SK-N-SH treated with all-trans-retinoic acid at 6 μM for 48 hours (cell line): ENCODE results near the gene DNAJC30.

Source experiments
- ATAC-seq: fragments of 200-7000 bp; cut with Tn5 transposase; 3 replicates; pipeline ENCODE4 v1.9.1; 2020; ENCODE audit warnings: mild to moderate bottlenecking, moderate library complexity
- ARNTL ChIP-seq: fragments of 450-650 bp; formaldehyde crosslinking; IDR thresholded peaks from 2 replicates; pipeline ENCODE4 v1.5.0; 2020; ENCODE audit warnings: low read depth, mild to moderate bottlenecking, moderate library complexity, borderline replicate concordance
- BACH2 ChIP-seq: fragments of 250-450 bp; sonication (Bioruptor Pico); IDR thresholded peaks from 2 replicates; pipeline ENCODE4 v1.9.0; 2021; ENCODE audit warnings: mild to moderate bottlenecking, borderline replicate concordance
- CREB5 ChIP-seq: fragments of 250-450 bp; sonication (Bioruptor Pico); IDR thresholded peaks from 2 replicates; pipeline ENCODE4 v1.5.1; 2020; ENCODE audit warnings: low read depth, mild to moderate bottlenecking, moderate library complexity
- CSDC2 ChIP-seq: fragments of 250-450 bp; sonication (Bioruptor Pico); IDR thresholded peaks from 2 replicates; pipeline ENCODE4 v1.5.0; 2020; ENCODE audit warnings: mild to moderate bottlenecking, moderate library complexity
- ESRRG ChIP-seq: fragments of 250-450 bp; sonication (Bioruptor Pico); IDR thresholded peaks from 2 replicates; pipeline ENCODE4 v1.6.1; 2021; ENCODE audit warnings: mild to moderate bottlenecking
- GLIS3 ChIP-seq: fragments of 250-450 bp; sonication (Bioruptor Pico); IDR thresholded peaks from 2 replicates; pipeline ENCODE4 v1.5.0; 2020; ENCODE audit warnings: mild to moderate bottlenecking, moderate library complexity
- POU6F1 ChIP-seq: fragments of 250-450 bp; sonication (Bioruptor Pico); IDR thresholded peaks from 2 replicates; pipeline ENCODE4 v1.8.0; 2021; ENCODE audit warnings: low read depth, mild to moderate bottlenecking, moderate library complexity, borderline replicate concordance
- SNAI2 ChIP-seq: fragments of 250-450 bp; sonication (Bioruptor Pico); IDR thresholded peaks from 2 replicates; pipeline ENCODE4 v1.5.0; 2020; ENCODE audit warnings: mild to moderate bottlenecking, moderate library complexity
- TCF4 ChIP-seq: fragments of 250-450 bp; sonication (Bioruptor Pico); IDR thresholded peaks from 2 replicates; pipeline ENCODE4 v1.8.0; 2021; ENCODE audit warnings: mild to moderate bottlenecking, moderate library complexity, borderline replicate concordance
- TOX ChIP-seq: fragments of 250-450 bp; sonication (Bioruptor Pico); IDR thresholded peaks from 2 replicates; pipeline ENCODE4 v1.8.0; 2021; ENCODE audit warnings: mild to moderate bottlenecking, moderate library complexity, borderline replicate concordance
- ZC3H10 ChIP-seq: fragments of 250-450 bp; sonication (Bioruptor Pico); IDR thresholded peaks from 2 replicates; pipeline ENCODE4 v1.5.1; 2021; ENCODE audit warnings: mild to moderate bottlenecking, moderate library complexity
- ZFP3 ChIP-seq: fragments of 250-450 bp; sonication (Bioruptor Pico); IDR thresholded peaks from 2 replicates; pipeline ENCODE4 v1.5.0; 2020; ENCODE audit warnings: mild to moderate bottlenecking, moderate library complexity
- ZFP30 ChIP-seq: fragments of 450-650 bp; formaldehyde crosslinking; IDR thresholded peaks from 2 replicates; pipeline ENCODE4 v1.5.0; 2022; ENCODE audit warnings: mild to moderate bottlenecking, moderate library complexity
- ZNF565 ChIP-seq: fragments of 450-650 bp; formaldehyde crosslinking; conservative IDR thresholded peaks from 2 replicates; pipeline ENCODE4 v1.5.0; 2020; ENCODE audit warnings: low read depth, mild to moderate bottlenecking, moderate library complexity
- ZNF70 ChIP-seq: fragments of 450-650 bp; formaldehyde crosslinking; IDR thresholded peaks from 2 replicates; pipeline ENCODE4 v1.5.0; 2020; ENCODE audit warnings: mild to moderate bottlenecking, moderate library complexity
- TF ChIP-seq, protein P1 (sequence below): fragments of 250-450 bp; sonication (Bioruptor Pico); IDR thresholded peaks from 2 replicates; pipeline ENCODE4 v1.5.0; 2020; ENCODE audit warnings: mild to moderate bottlenecking, moderate library complexity
- TF ChIP-seq, protein P2 (sequence below): fragments of 250-450 bp; sonication (Bioruptor Pico); IDR thresholded peaks from 2 replicates; pipeline ENCODE4 v1.5.1; 2021; ENCODE audit warnings: mild to moderate bottlenecking, moderate library complexity
- TF ChIP-seq, protein P3 (sequence below): fragments of 250-450 bp; sonication (Bioruptor Pico); IDR thresholded peaks from 2 replicates; pipeline ENCODE4 v1.8.0; 2020; ENCODE audit warnings: mild to moderate bottlenecking, moderate library complexity, borderline replicate concordance

Gene DNAJC30

DNA sequence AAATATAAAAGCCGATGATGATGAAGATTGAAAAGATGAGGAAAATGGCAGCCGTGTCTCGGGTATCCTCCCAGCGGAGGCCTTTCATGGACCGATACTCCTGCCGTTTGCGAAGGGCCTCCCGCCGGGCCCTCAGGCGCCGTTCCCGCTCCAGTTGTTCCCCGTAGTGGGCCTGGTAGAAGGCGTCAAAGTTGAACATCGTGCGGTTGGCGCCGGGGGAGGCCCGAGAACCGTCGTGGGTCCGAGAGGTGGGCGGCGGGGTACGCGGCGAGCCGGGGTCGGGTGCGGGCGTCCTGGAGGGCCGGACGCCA, 553 bp downstream of the DNAJC30 start:
- peak; percentile 6 for ATAC-seq
- TF ChIP-seq TCF4 (CRISPR knock-in tag) = no peak
- TF ChIP-seq CREB5 = no peak
- no peak for TF ChIP-seq CSDC2 (CRISPR knock-in tag)
- TF ChIP-seq, protein P1, sequence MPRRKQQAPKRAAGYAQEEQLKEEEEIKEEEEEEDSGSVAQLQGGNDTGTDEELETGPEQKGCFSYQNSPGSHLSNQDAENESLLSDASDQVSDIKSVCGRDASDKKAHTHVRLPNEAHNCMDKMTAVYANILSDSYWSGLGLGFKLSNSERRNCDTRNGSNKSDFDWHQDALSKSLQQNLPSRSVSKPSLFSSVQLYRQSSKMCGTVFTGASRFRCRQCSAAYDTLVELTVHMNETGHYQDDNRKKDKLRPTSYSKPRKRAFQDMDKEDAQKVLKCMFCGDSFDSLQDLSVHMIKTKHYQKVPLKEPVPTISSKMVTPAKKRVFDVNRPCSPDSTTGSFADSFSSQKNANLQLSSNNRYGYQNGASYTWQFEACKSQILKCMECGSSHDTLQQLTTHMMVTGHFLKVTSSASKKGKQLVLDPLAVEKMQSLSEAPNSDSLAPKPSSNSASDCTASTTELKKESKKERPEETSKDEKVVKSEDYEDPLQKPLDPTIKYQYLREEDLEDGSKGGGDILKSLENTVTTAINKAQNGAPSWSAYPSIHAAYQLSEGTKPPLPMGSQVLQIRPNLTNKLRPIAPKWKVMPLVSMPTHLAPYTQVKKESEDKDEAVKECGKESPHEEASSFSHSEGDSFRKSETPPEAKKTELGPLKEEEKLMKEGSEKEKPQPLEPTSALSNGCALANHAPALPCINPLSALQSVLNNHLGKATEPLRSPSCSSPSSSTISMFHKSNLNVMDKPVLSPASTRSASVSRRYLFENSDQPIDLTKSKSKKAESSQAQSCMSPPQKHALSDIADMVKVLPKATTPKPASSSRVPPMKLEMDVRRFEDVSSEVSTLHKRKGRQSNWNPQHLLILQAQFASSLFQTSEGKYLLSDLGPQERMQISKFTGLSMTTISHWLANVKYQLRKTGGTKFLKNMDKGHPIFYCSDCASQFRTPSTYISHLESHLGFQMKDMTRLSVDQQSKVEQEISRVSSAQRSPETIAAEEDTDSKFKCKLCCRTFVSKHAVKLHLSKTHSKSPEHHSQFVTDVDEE = no peak

DNA sequence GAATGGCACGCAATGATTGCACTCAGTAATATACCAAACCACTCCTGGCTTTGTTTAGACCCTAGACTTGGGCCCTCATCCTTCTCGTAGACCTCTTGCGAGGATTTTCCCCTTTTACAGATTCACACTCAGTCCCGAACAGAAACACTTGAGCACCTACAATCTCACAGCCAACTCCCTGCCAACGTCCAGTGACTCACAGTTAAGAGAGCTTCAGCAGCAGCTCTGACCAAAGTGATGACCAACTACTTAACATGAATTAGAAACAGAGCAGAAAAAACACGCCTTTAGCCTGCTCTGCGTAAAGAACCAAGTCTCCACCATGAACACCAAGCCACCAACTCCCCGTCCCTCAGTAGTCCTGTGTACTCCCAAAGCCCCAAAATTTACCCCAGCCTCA, 2.2 kb downstream of the DNAJC30 start:
- TF ChIP-seq ZC3H10 (CRISPR knock-in tag) (no peak), ZNF565 (CRISPR knock-in tag) (no peak), ESRRG (CRISPR knock-in tag) (no peak), GLIS3 (CRISPR knock-in tag) (no peak), ARNTL (CRISPR knock-in tag) (no peak)
- TF ChIP-seq, protein P1 = no peak
- TF ChIP-seq, all 23 proteins: peak for 0
- ATAC-seq = no peak

- no peak for TF ChIP-seq BACH2 (CRISPR knock-in tag)
- TF ChIP-seq CSDC2 (CRISPR knock-in tag) = no peak
- TF ChIP-seq, protein P2, sequence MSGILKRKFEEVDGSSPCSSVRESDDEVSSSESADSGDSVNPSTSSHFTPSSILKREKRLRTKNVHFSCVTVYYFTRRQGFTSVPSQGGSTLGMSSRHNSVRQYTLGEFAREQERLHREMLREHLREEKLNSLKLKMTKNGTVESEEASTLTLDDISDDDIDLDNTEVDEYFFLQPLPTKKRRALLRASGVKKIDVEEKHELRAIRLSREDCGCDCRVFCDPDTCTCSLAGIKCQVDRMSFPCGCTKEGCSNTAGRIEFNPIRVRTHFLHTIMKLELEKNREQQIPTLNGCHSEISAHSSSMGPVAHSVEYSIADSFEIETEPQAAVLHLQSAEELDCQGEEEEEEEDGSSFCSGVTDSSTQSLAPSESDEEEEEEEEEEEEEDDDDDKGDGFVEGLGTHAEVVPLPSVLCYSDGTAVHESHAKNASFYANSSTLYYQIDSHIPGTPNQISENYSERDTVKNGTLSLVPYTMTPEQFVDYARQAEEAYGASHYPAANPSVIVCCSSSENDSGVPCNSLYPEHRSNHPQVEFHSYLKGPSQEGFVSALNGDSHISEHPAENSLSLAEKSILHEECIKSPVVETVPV = no peak
- TF ChIP-seq ZNF565 (CRISPR knock-in tag) = no peak
- no peak for TF ChIP-seq GLIS3 (CRISPR knock-in tag)
- TF ChIP-seq SNAI2 (CRISPR knock-in tag) = no peak
- no peak for TF ChIP-seq ZNF70
- no peak for TF ChIP-seq TCF4 (CRISPR knock-in tag)
- no peak for TF ChIP-seq ZC3H10 (CRISPR knock-in tag)
- no peak for TF ChIP-seq ARNTL (CRISPR knock-in tag)
- TF ChIP-seq, protein P3, sequence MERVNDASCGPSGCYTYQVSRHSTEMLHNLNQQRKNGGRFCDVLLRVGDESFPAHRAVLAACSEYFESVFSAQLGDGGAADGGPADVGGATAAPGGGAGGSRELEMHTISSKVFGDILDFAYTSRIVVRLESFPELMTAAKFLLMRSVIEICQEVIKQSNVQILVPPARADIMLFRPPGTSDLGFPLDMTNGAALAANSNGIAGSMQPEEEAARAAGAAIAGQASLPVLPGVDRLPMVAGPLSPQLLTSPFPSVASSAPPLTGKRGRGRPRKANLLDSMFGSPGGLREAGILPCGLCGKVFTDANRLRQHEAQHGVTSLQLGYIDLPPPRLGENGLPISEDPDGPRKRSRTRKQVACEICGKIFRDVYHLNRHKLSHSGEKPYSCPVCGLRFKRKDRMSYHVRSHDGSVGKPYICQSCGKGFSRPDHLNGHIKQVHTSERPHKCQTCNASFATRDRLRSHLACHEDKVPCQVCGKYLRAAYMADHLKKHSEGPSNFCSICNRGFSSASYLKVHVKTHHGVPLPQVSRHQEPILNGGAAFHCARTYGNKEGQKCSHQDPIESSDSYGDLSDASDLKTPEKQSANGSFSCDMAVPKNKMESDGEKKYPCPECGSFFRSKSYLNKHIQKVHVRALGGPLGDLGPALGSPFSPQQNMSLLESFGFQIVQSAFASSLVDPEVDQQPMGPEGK (CRISPR knock-in tag) = no peak
- TF ChIP-seq POU6F1 = no peak
- TF ChIP-seq TOX (CRISPR knock-in tag) = no peak
- TF ChIP-seq ZFP3 (CRISPR knock-in tag) = no peak
- no peak for TF ChIP-seq ZFP30 (CRISPR knock-in tag)
- TF ChIP-seq, all 23 proteins: peak for 0
- ATAC-seq = no peak
These were observed 2.8 kb downstream of the DNAJC30 start for GRCh38 chr7:73680501-73680900.
